Daoy (cell line): Measurements from ENCODE around the gene SVEP1. TPM values are rescaled to one million over a fixed set of nuclear protein-coding genes. Genes with fewer than 3 reads are reported as not detected.
"Not testable (repeated sequence)": the region's sequence is repeated elsewhere in the genome, so short reads cannot be mapped to it uniquely, and the experiment has no call there.

Experiments
- DNase-seq: peaks from one replicate; pipeline ENCODE4 v3.0.0-alpha.2; 2015; ENCODE audit warnings: low read depth
- total RNA-seq: library from RNA; depleted of rRNA; stranded (reverse); fragments of >200 nt; shearing (Covaris generic); gene quantifications from 2 replicates; pipeline ENCODE4 v1.2.3, GENCODE V29; 2014; rRNA removed

The SVEP1 gene
- total RNA-seq: 0.86 and 1.3 TPM in 2 replicates

- DNase-seq: peak; percentile 75
Measured at GRCh38 chr9:110579034-110579861, at the start of gene SVEP1. SVEP1 (minus strand) TSS chr9:110579741; CDS start chr9:110579543, 198 bp downstream.

- DNase-seq: peak; percentile 93
Measured at GRCh38 chr9:110626101-110626829, 46.7 kb upstream of the SVEP1 start.

GRCh38 chr9:110623462-110624025 lies 44.0 kb upstream of the SVEP1 start:
- DNase-seq: peak; percentile 64

GRCh38 chr9:110622368-110622767 lies 42.8 kb upstream of the SVEP1 start:
- DNase-seq: no peak

- no peak for DNase-seq
Measured at GRCh38 chr9:110620726-110621125, 41.2 kb upstream of the SVEP1 start.

- no peak for DNase-seq
Measured at GRCh38 chr9:110619831-110620230, 40.3 kb upstream of the SVEP1 start.

GRCh38 chr9:110615498-110615897 lies 36.0 kb upstream of the SVEP1 start:
- DNase-seq: peak; percentile 27

GRCh38 chr9:110614576-110614975 lies 35.0 kb upstream of the SVEP1 start:
- not testable (repeated sequence) for DNase-seq

GRCh38 chr9:110606179-110606790 lies 26.7 kb upstream of the SVEP1 start:
- no peak for DNase-seq

GRCh38 chr9:110605565-110605964 lies 26.0 kb upstream of the SVEP1 start:
- no peak for DNase-seq

GRCh38 chr9:110604171-110604601 lies 24.6 kb upstream of the SVEP1 start:
- DNase-seq: peak; percentile 34

GRCh38 chr9:110602281-110602680 lies 22.7 kb upstream of the SVEP1 start:
- DNase-seq: peak; percentile 71

GRCh38 chr9:110601098-110601497 lies 21.6 kb upstream of the SVEP1 start:
- DNase-seq: no peak

- DNase-seq: no peak
Measured at GRCh38 chr9:110599468-110599867, 19.9 kb upstream of the SVEP1 start.

GRCh38 chr9:110592044-110592830 lies 12.7 kb upstream of the SVEP1 start:
- DNase-seq: peak; percentile 14

GRCh38 chr9:110591526-110591925 lies 12.0 kb upstream of the SVEP1 start:
- DNase-seq: no peak

GRCh38 chr9:110590816-110591215 lies 11.3 kb upstream of the SVEP1 start:
- DNase-seq: no peak

- DNase-seq: no peak
Measured at GRCh38 chr9:110588296-110588695, 8.8 kb upstream of the SVEP1 start.

- DNase-seq: peak; percentile 17
Measured at GRCh38 chr9:110583237-110583636, 3.7 kb upstream of the SVEP1 start.

- DNase-seq: no peak
Measured at GRCh38 chr9:110582156-110582555, 2.6 kb upstream of the SVEP1 start.

GRCh38 chr9:110580850-110581249 lies 1.3 kb upstream of the SVEP1 start:
- DNase-seq: no peak
